Midbrain (tissue), 1 donor: ENCODE data around the gene HPS4.
"Not testable (repeated sequence)": the region's sequence is repeated elsewhere in the genome, so short reads cannot be mapped to it uniquely, and the experiment has no call there.

Source experiments
- DNase-seq: peaks from one replicate; lab custom pipeline; 2025; lab: John Stamatoyannopoulos, UW

The HPS4 gene

DNA sequence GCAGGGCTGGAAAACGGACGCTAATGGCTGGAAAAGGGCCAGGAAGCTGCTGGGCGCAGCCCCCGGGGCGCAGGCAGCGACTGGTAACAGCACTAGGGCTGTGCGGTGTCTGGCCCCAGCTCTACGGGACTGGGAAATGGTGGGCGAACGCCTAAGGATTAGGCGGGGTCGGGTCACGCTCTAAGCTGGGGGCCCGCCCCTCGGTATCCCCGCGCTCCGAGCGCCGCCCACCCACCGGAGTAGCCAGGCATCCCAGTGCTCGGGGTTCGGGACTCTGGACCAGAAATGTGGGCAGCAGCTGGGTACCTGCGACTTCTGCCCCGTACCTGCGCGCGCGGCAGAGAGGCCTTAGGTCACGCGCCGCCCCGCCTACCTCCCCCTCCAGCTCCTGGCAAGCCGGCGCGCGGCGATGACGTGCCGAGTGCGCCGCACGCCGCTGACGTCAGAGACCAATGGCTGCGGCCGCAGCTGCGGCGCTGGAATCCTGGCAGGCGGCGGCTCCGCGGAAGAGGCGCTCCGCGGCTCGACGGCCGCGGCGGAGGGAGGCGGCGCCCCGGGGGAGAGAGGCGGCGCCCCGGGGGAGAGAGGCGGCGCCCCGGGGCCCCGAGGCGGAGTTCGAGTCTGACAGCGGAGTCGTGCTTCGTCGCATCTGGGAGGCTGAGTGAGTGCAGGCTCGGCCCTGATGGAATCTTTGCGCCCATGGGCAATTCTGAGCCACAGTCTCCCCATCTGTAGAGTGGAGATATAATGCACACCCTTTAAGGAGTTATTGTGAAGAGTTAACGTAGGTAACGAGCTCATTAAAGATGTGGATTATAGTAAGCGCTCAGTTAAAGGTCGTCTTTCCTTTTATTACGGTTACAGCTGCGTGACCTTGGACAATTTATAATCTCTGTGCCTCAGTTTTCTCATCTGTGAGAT is at the start of gene HPS4, which contains the start of gene SRRD:
Gene HPS4 (minus strand): TSS at position 345 of the 921 bp plus-strand sequence. CDS start 2,021 bp downstream, outside the sequence.
Gene SRRD (plus strand): TSS at position 439 of the 921 bp plus-strand sequence. CDS start 14 bp downstream, at position 453.
- DNase-seq = peak; percentile 92

DNA sequence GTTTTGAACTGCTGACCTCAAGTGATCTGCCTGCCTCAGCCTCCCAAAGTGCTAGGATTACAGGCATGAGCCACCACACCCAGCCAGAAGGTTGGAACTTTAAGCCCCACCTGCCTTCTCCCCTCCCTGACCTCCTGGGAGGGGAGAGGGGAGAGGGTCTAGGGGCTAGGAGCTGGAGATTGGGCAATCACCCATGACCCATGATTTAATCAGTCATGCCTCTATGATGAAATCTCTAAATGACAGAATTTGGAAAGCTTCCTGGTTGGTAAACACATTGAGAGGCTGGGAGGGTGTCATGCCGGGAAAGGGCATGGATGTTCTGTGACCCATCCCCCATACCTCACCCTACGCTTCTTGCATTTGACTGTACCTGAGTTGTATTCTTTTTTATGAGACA is 45.8 kb upstream of the HPS4 start:
- no peak for DNase-seq

DNA sequence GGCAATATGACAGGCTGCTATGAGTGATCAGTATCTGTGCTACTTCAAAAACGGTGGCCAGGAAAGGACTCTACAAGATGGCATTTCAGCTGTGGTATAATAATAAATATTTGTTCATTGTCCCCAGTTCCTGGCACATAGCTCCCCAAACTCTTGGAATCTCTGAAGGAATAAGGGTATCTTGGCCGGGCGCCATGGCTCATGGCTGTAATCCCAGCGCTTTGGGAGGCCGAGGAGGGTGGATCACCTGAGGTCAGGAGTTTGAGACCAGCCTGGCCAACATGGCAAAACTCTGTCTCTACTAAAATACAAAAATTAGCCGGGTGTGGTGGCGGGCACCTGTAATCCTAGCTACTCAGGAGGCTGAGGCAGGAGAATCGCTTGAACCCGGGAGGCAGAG is 44.9 kb upstream of the HPS4 start:
- DNase-seq = not testable (repeated sequence)

DNA sequence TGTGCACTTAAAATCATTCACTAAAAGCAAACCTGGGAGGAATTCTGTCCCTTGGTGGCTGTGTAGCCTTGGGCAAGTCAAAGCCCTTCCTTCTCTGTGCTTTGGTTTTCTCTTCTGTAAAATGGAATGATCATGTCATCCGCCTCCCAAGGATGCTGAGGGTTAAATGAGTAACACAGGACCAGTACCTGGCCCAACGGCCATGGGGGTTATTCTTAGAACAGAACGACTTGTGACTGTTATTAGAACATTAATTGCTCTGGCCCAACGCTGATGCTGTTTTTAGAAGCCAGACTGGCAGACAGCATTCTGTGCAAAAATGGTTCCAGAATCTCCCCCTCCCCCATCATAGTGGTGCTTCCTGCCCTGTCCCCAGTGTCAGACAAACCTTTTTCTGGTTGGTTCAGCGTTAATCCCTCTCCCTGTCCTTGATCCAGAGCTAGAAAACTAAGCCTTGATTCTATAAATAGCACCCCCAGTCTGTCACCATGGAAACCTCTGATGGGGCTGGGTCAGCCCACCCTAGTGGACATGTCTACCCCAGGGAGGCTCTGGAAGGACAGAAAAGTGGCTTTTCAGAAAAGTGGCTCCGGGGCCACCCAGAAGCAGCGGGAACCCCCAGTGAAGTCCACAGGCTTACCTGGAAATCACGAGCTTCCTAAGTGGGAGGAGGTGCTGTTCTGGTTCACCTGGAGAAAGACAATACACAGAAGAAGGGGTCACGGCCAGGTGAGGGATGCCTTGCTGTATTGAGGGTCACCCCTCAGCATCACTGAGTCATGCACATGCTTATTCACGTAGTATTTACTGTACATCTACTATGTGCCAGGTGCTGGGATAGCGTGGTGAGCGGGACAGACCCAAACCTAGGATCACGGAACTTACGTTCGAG is 44.2 kb upstream of the HPS4 start:
- DNase-seq = peak; percentile 14

DNA sequence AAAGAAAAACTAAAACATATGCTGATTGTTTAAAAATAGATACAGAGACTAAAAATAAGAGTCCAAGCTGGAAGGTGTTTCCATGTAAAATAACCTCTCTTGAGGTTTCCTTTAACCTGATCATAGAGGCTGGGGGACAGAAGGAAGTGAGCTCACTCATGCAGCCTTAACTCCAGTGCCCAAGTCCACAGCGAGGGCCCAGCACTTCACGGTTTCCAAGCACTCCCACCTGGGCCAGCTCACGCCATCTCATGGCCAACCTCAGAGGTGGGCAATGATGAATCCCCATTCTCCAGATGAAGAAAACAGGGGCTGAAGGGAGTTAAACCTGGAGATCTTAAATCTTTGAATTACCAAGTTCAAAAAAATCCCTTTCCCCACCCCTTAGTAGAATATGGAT is 43.6 kb upstream of the HPS4 start:
- DNase-seq = no peak

DNA sequence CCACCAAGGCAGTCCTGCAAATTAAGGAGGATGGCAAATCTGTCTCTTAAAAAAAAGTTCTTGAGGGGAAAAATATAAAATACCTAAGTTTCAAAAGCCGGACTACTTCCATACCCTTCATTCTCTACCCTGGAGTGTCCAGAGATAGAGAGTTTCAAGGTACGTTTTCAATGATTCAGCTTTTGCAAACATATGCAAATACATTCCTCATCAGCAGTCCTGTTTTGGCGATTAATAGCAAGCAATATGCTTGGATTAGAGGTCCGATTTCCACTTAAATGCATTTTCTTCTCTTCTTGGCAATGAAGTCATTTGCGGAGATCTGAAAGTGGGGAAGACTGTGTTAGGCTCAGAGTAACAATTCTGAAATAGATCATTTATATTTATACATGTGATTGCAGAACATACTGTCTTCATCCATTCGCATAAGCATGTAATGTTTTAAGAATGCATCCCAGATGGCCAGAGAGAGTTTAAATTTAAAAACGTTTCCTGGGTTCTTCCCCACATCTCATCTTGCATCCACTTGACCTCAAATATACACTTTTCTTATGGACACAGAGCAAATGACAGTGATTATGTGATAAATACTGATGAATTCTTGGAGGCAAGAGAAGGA is 42.5 kb upstream of the HPS4 start:
- no peak for DNase-seq

DNA sequence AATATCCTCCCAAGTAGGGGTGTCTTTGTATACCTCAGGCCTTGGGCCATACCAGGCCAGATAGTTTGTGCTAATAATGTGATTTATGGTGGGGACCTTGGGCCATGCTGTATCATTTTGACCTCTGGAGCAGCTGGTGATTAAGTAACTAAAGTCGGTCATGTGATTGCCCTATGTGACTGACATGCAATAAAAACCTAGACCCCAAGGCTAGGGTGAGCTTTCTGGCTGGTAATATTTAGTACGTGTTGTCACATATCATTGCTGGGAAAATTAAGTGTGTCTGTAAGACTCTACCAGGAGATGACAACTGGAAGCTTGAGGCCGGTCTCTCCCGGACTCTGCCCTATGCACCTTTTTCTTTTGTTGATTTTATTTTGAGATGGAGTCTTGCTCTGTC is 41.3 kb upstream of the HPS4 start:
- no peak for DNase-seq

DNA sequence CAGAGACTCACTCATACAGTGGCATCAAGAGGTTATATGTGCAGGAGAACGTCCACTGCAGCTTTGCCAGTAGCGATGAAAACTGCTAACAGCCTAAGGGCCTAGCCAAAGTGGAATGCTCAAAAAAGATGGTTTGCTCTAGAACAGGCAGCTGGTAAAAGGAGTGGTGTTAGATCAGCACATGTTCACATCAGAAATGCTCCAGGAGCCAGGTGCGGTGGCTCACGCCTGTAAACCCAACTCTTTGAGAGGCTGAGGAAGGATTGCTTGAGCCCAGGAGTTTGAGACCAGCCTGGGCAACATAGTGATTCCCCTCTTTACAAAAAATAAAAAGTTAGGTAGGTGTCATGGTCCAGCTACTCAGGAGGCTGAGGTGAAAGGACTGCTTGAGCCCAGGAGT is 39.0 kb upstream of the HPS4 start:
- no peak for DNase-seq

DNA sequence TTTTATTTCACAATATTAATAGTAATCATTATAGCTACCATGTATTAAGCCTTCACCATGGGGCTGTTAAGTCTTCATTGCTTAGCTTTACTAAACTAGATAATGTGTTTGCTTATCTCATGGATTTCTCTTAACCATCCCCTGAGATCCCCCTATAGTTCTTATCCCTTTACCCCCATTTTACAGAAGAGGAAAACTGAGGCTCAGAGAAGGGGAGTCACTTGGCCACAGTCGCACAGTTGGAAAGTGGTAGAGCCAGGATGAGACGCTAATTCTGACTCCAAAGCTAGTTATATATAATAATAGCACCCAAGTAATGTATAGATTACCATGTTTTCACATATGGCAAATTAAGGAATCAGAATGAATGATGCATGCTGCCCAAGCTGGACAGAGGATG is 38.4 kb upstream of the HPS4 start:
- DNase-seq = no peak

DNA sequence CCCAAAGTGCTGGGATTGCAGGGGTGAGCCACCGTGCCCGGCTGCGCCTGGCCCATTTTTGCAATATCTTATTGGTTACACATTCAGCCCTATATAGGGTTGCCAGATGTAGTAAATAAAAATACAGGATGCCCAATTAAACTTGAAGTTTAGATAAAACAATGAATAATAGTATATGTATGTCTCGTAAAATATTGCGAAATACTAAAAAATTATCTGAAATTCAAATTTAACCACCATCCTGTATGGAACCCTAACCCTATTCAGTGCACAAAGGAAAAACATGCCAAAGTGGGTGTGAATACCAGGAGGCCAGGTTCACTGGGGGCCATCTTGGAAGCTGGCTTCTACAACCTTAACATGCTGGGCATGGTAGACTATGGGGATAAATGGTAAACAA is 33.8 kb upstream of the HPS4 start:
- DNase-seq = no peak

DNA sequence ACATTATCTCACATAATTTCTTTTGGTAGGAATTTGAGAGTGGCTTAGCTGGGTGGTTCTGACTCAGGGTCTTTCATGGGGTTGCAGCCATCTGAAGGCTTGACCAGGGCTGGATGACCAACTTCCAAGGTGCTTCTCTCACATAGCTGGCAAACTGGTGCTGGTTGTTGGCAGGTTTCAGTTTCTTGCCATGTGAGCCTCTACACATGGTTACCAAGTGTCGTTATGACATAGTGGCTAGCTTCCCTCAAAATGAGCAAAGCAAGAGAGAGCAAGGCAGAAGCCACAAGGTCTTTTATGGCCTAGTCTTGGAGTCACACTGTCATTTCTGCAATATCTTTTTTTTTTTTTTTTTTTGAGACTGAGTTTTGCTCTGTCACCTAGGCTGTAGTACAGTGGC is 32.9 kb upstream of the HPS4 start:
- no peak for DNase-seq

DNA sequence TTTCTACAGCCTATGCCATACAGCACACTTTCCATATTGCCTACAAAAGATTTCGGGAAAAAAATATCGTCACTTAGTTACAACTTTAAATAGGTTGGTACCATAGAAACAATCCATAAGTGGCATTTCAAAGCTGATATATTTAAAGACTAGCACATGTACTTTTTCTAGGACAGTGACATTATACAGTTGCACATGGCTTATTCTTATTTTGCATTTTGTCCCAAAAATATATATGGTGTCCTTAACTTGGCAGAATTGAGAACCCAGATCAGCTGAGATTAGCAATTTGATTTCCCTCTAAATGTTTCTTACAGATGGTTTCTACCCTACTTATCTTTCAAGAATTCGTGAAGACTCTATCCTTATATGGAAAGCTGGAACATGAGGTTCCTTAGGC is 32.3 kb upstream of the HPS4 start:
- DNase-seq = no peak

DNA sequence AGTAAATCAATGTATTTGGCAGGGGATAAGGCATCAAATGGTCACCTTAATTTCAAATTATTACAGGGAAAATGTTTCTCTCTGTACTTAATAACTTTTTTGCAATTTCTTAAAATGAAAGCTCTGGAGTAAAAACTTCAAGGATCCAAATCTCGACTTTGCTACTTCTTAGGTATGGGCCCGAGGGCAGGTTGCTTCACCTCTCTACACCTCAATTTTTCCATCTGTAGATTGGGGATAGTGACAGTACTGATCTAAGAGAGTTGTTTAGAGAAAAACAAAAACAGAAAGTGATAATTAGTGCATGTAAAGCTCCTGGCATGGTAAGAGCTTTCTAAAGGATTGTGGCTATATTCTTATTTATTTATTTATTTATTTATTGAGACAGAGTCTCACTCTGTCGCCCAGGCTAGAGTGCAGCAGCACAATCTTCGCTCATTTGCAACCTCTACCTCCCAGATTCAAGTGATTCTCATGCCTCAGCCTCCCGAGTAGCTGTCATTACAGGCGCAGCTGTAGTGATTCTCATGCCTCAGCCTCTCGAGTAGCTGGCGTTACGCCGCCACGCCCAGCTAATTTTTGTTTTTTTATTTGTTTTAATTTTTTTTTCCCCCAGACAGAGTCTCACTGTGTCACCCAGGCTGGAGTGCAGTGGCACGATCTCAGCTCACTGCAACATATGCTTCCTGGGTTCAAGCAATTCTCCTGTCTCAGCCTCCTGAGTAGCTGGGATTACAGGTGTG is 31.0 kb upstream of the HPS4 start:
- no peak for DNase-seq

DNA sequence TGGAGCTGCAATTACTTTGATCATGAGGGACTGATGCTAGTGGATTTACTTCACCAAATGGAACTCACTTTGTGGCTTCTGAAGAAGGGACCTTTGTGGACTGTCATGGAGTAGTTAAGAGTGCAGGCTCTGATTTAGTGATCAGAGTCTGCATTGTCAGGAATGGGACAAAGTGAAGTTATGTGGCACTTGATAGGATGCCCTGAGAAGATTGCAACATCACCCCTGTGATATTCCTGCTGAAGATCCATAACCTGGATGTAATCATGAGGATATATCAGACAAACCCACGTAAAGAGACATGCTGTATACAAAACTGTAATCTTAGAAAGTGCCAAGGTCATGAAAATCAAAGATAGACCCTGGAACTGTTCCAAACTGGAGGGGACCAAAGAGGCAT is 30.3 kb upstream of the HPS4 start:
- DNase-seq = no peak

DNA sequence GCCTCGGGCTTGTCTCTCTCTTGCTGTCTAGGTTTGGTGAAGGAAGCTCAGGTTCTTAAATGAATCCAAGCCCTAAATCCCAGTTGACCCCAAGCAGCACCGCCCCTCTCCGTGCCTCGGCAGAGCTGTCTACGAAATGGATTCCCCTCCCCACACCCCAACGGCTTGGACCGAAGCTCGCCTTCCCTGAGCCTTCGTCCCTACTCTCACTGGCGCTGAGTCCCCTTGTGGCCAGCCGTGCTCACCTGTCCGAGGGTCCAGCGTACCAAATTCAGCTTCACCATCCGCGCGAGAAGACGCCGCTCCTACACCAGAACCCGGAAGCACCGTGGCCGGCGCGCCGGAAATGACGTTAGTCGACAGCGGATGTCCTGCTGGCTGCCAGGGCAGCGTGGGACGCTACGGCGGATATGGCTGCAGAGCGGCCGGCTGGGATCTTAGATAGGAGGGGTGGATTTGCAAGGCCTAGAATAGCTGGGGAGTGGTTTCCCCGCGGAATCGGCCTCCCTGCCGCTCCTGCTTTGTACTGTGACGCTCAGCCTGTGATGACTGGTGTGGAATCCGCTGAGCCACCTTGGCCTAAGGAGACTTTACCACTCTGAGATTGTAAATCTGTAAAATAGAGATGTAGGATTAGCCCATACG is 28.7 kb upstream of the HPS4 start, which contains the start of gene TFIP11:
Gene TFIP11 (minus strand): TSS at position 325 of the 645 bp plus-strand sequence. CDS start 2,201 bp downstream, outside the sequence.
- DNase-seq = peak; percentile 95

DNA sequence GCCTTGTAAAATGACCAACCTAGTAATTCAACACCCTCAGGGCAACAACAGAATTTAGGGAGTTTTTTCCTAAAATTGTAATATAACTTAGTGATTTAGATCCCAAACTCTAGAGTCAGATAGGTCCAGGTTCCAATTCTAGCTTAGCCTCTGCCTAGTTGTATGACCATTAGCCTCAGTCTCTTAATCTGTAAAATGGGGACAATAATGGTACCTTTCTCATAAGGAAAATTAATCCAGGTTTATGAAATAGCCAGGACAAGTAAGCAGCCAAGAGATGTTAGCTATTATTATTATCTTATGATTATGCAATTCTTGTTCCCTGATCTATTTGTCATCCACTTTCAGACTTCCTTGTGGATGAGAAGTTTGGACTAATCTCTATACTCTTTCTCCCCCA is 24.6 kb upstream of the HPS4 start:
- no peak for DNase-seq

DNA sequence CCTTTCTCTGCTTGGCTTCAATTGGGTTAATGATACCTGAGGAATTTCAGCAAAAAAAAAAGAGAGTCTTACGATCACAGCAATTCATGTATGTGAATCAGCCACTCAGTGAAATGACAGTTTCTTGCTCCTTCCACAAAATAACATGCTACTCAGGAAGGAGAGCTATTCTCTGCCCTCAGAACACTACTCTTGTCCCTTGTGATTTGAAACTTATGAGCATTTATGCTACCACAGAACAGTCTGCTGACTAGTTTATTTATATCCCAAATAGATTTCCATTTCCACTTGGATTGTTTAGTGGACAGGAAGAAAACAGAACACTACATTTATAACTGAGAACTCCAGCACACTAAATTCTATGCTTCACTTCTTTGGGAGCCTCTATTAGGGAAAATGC is 20.2 kb upstream of the HPS4 start:
- DNase-seq = no peak

DNA sequence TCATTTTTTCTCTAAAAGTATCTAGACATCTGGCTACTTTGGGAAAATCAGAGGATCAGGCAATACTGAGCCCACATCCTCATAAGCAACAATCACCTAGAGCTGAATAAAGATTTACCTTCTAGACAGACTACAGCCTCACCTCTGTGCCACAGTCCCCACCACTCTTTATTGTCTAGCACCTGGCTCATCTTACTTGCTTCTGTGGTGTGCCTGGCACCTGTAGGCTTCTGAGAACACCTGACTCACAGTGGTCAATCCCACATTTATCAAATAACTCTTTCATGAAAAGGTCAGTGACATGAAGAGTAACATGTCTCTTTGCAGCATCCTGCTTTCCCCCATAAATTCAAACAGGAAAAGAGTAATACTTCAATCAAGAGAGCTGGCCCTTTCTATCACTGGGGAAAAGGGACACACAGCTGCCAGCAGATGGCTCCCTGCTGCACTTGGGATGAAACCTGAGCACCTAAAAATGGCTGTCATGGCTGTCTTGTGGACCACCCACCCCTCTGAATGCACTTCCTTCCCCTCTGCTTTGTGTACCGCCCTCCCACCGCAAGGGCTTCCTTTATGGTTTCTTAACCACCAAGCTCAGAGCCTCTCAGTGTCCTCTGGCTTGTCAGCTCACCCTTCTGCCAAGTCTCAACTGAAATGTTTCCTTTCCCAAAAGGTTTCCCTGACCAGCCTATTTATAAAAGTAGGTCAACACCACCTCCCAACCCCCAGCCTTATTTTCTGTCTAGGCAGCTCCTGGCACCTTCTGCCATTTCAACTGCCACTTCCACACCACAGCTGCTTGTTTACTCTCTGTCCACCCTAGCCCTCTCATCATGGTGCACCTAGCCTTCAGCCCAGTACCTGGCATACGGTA is 19.3 kb upstream of the HPS4 start:
- peak; percentile 62 for DNase-seq

DNA sequence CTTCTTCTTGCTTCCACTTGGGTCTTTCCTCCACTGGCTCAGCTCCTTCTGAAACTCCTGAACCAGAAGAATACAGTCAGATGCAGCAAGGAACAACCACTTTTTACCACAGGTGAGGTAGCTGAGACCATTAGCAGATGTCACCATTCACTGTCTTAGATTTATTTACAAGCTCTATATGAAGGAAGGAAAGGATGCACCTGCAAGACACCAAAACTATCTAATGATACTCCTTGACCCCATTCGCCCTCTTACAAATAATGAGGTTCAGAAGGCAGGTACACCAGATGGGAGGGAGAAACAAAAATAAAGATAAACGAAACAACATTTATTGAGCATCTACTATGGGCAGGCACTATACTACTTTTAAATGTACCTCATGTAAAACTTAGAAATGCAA is 18.4 kb upstream of the HPS4 start:
- DNase-seq = no peak

DNA sequence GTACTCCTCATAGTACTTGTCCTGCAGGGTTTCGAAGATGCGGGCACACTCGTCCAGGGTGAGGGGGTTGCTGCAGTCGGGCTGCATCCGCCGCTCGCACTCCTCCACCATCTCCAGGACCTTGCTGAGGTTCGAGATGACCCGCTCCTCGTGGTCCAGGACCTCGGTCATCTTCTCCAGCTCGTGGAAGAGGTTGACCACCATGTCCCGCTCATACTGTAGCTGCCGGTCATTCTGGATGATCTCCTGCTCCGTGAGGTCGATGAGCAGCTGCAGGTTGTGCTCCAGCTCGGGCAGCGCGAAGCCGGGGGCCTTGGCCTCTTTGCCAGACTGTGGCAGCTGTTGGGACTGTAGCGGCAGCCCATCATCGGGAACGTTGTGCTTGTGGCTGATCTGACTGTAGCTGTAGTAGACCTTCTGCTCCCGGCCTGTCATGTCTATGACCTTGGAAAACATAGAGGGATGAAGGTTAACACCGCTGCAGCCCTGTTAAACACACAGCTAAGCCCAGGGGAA is 15.7 kb upstream of the HPS4 start:
- DNase-seq = no peak
